ENCODE measurements around the gene NLRP6. TPM values are rescaled to one million over a fixed set of nuclear protein-coding genes. Genes with fewer than 3 reads are reported as not detected.

NLRP6 gene
- total RNA-seq, 1 experiment from 2014 or later: not detected

DNA sequence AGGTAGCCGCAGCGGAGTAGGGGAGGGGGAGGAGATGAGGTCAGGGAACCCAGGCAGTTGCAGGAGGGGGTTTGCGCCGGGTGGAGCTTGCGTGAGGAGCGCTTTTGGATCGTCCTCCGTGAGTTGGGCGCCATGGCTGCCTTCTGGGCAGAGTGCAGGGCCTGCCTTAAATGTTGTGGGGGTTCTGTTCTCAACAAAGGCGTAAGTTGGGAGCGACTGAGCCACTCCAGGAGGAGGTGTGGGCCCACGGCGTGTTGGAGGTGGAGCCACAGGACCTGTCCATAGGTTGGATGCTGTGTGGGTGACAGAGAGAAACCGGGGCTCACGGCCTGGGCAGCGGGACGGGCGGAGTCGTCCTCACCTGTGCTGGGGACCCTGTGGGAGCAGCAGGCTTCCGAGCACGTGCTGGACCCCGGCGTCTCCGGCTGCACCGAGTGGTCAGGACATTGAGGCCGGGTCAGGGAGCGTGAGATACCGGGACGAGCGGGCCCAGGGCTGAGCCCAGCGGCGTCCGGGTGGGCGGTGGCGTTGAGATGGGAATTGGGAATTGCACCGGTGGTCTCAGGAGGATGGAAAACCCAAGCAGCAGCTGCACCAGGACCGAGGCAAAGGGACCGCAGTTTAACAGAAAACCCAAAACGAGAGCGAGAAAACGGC, 9.7 kb downstream of the NLRP6 start:
- TF ChIP-seq, protein P1, sequence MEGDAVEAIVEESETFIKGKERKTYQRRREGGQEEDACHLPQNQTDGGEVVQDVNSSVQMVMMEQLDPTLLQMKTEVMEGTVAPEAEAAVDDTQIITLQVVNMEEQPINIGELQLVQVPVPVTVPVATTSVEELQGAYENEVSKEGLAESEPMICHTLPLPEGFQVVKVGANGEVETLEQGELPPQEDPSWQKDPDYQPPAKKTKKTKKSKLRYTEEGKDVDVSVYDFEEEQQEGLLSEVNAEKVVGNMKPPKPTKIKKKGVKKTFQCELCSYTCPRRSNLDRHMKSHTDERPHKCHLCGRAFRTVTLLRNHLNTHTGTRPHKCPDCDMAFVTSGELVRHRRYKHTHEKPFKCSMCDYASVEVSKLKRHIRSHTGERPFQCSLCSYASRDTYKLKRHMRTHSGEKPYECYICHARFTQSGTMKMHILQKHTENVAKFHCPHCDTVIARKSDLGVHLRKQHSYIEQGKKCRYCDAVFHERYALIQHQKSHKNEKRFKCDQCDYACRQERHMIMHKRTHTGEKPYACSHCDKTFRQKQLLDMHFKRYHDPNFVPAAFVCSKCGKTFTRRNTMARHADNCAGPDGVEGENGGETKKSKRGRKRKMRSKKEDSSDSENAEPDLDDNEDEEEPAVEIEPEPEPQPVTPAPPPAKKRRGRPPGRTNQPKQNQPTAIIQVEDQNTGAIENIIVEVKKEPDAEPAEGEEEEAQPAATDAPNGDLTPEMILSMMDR (conservative IDR thresholded peaks at IDR 0.05): no peak
- H2BK15ac ChIP-seq (ENCODE audit: low read depth, low read length): no peak overlapping the region
- H3K27ac ChIP-seq (ENCODE audit: insufficient read length, low read depth, low read length): no peak overlapping the region
- no peak overlapping the region for H2BK5ac ChIP-seq (ENCODE audit: insufficient read length, low read length)
- Mint-ChIP-seq H3K27ac (no peak overlapping the region; a peak in 1 of 7 replicates), H3K4me3 (peak overlapping the region; percentile 59 to 84), H3K36me3 (ENCODE audit: insufficient read depth in 1 of 3, low read depth in 3 of 3) (peaks cover 14 to 17% (median 14%) of the 10 kb centered on the region in 3 experiments), H3K27me3 (ENCODE audit: low read depth) (peaks cover 13% of the 10 kb centered on the region), H3K4me1 (peaks cover 34 to 42% of the 10 kb centered on the region in 2 experiments), H3K9me3 (no peaks in the 10 kb centered on the region)
- H3K79me1 ChIP-seq (ENCODE audit: insufficient read depth, low read depth, low read length, poor library complexity, severe bottlenecking): no peaks in the 10 kb centered on the region
- H3K79me2 ChIP-seq (ENCODE audit: insufficient read depth, low read length): no peaks in the 10 kb centered on the region
- H3K23ac ChIP-seq (ENCODE audit: insufficient read length, low read depth, low read length): no peak overlapping the region
- no peak overlapping the region for H3K56ac ChIP-seq (ENCODE audit: insufficient read length, low read depth, low read length)
- H4K91ac ChIP-seq (ENCODE audit: insufficient read length, low read depth, low read length): no peak overlapping the region
- H3K14ac ChIP-seq (ENCODE audit: insufficient read depth, low read length): peak overlapping the region; percentile 19; the same call in 1 of the 2 replicates
- H3K23me2 ChIP-seq (ENCODE audit: insufficient read length, low read depth, low read length, poor library complexity, severe bottlenecking): peaks cover 9% of the 10 kb centered on the region
- DNase-seq: peak; percentile 52
- no peak overlapping the region for H2BK12ac ChIP-seq (ENCODE audit: insufficient read length, low read depth, low read length)
- H3K9me3 ChIP-seq (ENCODE audit: control insufficient read depth, low read depth, low read length): no peaks in the 10 kb centered on the region
- no peak overlapping the region for H3T11ph ChIP-seq (ENCODE audit: low read length)
- no peaks in the 10 kb centered on the region for H4K20me1 ChIP-seq (ENCODE audit: control insufficient read depth, insufficient read depth, insufficient read length)
- H4K8ac ChIP-seq (replicated peaks; ENCODE audit: insufficient read length, low read depth, low read length): no peak overlapping the region
- no peak overlapping the region for H4K5ac ChIP-seq (ENCODE audit: insufficient read length, low read depth, low read length)
- H2BK120ac ChIP-seq (ENCODE audit: low read depth, low read length, poor library complexity, severe bottlenecking): no peak overlapping the region
- H3K27me3 ChIP-seq (ENCODE audit: insufficient read depth, low read length): peaks cover 7% of the 10 kb centered on the region; the same call in 1 of the 2 replicates
- H3K4me1 ChIP-seq (ENCODE audit: insufficient read depth, low read length): no peaks in the 10 kb centered on the region
- no peak overlapping the region for H3K4ac ChIP-seq (ENCODE audit: low read depth, low read length)
- no peak overlapping the region for H2AFZ ChIP-seq (ENCODE audit: low read length)
- H3K9ac ChIP-seq (ENCODE audit: extremely low read depth, insufficient read length, low read length): no peak overlapping the region
- H3K18ac ChIP-seq (ENCODE audit: insufficient read length, low read depth, low read length): peak overlapping the region; percentile 6
- H3K4me2 ChIP-seq (ENCODE audit: insufficient read depth, insufficient read length, low read length): peak overlapping the region; percentile 48
- H2BK20ac ChIP-seq (ENCODE audit: low read depth, low read length, poor library complexity, severe bottlenecking): no peak overlapping the region
- no peak overlapping the region for H2AK5ac ChIP-seq (ENCODE audit: insufficient read length, low read length)
- WGBS (ENCODE audit: extremely low coverage, insufficient read length, low lambda C conversion rate): no CpG with 5 or more reads among the region's 41 CpGs

All from H9 (cell line).